T-cell (primary cell): ENCODE results near the gene FMNL3. TPM values are rescaled to one million over a fixed set of nuclear protein-coding genes. Genes with fewer than 3 reads are reported as not detected.
"Not testable (repeated sequence)": the region's sequence is repeated elsewhere in the genome, so short reads cannot be mapped to it uniquely, and the experiment has no call there.

Experiments used
- ATAC-seq, 4 experiments: fragments of 200-7000 bp in 3 of 4; fragments of 150-1000 bp in 1 of 4; cut with Tn5 transposase; replicated peaks in 1 of 4; 1 replicate in 3 of 4; 2 replicates in 1 of 4; pipeline ENCODE4 v1.10.0; 2021; ENCODE audit warnings: moderate library complexity in 3 of 4, mild to moderate bottlenecking in 2 of 4, moderate number of reproducible peaks in 1 of 4
- CTCF ChIA-PET, 2 donors: fragments of 300-600 bp; sonication (Branson Sonifier 250); formaldehyde crosslinking; loops; one replicate each; lab custom pipeline; 2022; ENCODE audit warnings: antibody characterized with exemption in 2 of 2; lab: Charles Lee
- POLR2A ChIA-PET, 2 donors: fragments of 300-600 bp; sonication (Branson Sonifier 250); formaldehyde crosslinking; loops; one replicate each; lab custom pipeline; 2022; ENCODE audit warnings: antibody characterized with exemption in 2 of 2; lab: Charles Lee
- DNase-seq, 35 experiments: peaks; one replicate each; pipeline versions ENCODE4 v3.0.0 to v3.0.0-alpha.2; 2013 to 2023
- H3K27ac ChIP-seq: one replicate; pipeline ENCODE4 v1.5.1; 2013; ENCODE audit warnings: low read length
- H3K27me3 ChIP-seq, 2 experiments: replicated peaks in 1 of 2; 1 replicate in 1 of 2; 2 replicates in 1 of 2; pipeline versions ENCODE4 v1.6.1 to v1.7.0; 2013; ENCODE audit warnings: low read length in 1 of 2, mixed read lengths in 1 of 2; ENCODE audit not compliant: control insufficient read depth in 2 of 2, insufficient read depth in 2 of 2; ENCODE audit errors: extremely low read depth in 1 of 2
- H3K36me3 ChIP-seq, 2 donors: 1 replicate in 1 of 2; 2 replicates in 1 of 2; pipeline versions ENCODE4 v1.6.1 to v1.7.0; 2013; ENCODE audit warnings: low read length in 1 of 2; ENCODE audit not compliant: control insufficient read depth in 2 of 2, insufficient read depth in 1 of 2; ENCODE audit errors: extremely low read depth in 1 of 2
- H3K4me1 ChIP-seq, 2 experiments: 1 replicate in 1 of 2; 2 replicates in 1 of 2; pipeline versions ENCODE4 v1.6.1 to v1.7.0; 2013; ENCODE audit warnings: low read length in 2 of 2, mixed read lengths in 1 of 2; ENCODE audit not compliant: insufficient read depth in 2 of 2, control insufficient read depth in 1 of 2; ENCODE audit errors: extremely low read depth in 1 of 2
- H3K4me3 ChIP-seq, 2 donors: 1 replicate in 1 of 2; 2 replicates in 1 of 2; pipeline versions ENCODE4 v1.5.1 to v1.7.0; 2013; ENCODE audit warnings: mild to moderate bottlenecking in 2 of 2, low read length in 1 of 2, moderate library complexity in 1 of 2; ENCODE audit not compliant: control insufficient read depth in 1 of 2; ENCODE audit errors: extremely low read depth in 1 of 2
- H3K9me3 ChIP-seq: 2 replicates; pipeline ENCODE4 v1.7.0; 2013
- H3K27ac Mint-ChIP-seq, 2 donors: one replicate each; pipeline ENCODE4 v1.8.0; 2020 to 2021; ENCODE audit warnings: mild to moderate bottlenecking in 2 of 2, mixed read lengths in 2 of 2
- H3K27me3 Mint-ChIP-seq, 2 donors: one replicate each; pipeline ENCODE4 v1.8.0; 2021 to 2022; ENCODE audit warnings: mixed read lengths in 2 of 2
- H3K36me3 Mint-ChIP-seq: one replicate; pipeline ENCODE4 v1.8.0; 2021; ENCODE audit warnings: mixed read lengths
- H3K4me1 Mint-ChIP-seq, 3 donors: one replicate each; pipeline ENCODE4 v1.8.0; 2020 to 2022; ENCODE audit warnings: mixed read lengths in 3 of 3, mild to moderate bottlenecking in 1 of 3
- H3K4me3 Mint-ChIP-seq, 3 donors: one replicate each; pipeline ENCODE4 v1.8.0; 2020 to 2022; ENCODE audit warnings: mild to moderate bottlenecking in 3 of 3, mixed read lengths in 3 of 3, moderate library complexity in 3 of 3
- H3K9me3 Mint-ChIP-seq, 3 donors: one replicate each; pipeline ENCODE4 v1.8.0; 2020 to 2022; ENCODE audit warnings: mixed read lengths in 3 of 3
- WGBS: methylation state at CpG from one replicate; pipeline ENCODE4 v1.1.5; 2013; ENCODE audit warnings: missing lambda C conversion rate; ENCODE audit not compliant: insufficient coverage; 5-methylcytosine and 5-hydroxymethylcytosine counted together
- total RNA-seq, 35 experiments: library from RNA in 6 of 35; stranded (reverse) in 6 of 35; fragments of 120-200 nt in 1 of 35; gene quantifications; one replicate each; pipeline versions ENCODE4 v1.2.1 to v1.2.4 and lab custom pipeline; 2013 to 2026

Gene FMNL3
- total RNA-seq, 5 donors from 2014 or later (not counting 1 experiment from before 2014, with no cell fraction given) = 34.2 to 45.5 (median 41.1) TPM

DNA sequence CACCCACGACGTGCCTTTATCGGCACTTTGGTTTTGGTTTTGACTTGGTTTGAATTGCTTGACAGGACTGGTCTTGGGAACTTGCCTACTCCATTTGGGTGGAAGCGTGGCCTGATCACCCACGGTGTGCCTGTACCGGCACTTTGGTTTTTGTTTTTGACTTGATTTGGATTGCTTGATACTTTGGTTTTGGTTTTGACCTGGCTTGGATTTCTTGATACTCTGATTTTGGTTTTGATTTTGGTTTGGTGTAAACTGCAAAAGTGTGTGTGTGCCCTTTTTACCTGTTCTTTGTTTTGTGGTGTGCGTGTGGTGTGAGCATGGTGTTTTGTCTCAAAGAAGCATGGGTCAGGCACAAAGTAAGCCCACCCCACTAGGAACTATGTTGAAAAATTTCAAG, 27.7 kb upstream of the FMNL3 start:
- peak overlapping the region in 1 of 3 donors; percentile 51 for H3K4me3 Mint-ChIP-seq
- H3K27ac ChIP-seq, H3K36me3 ChIP-seq, H3K4me1 ChIP-seq, H3K9me3 Mint-ChIP-seq, H3K27ac Mint-ChIP-seq, H3K4me3 ChIP-seq, H3K9me3 ChIP-seq, ATAC-seq, H3K27me3 Mint-ChIP-seq, H3K27me3 ChIP-seq, H3K4me1 Mint-ChIP-seq, H3K36me3 Mint-ChIP-seq, DNase-seq, POLR2A ChIA-PET: not testable (repeated sequence)
- CTCF ChIA-PET = interaction anchor here in 1 of 2 donors (0.6 kb wide), 1 partner anchor 647 kb away, joined by 4 read pairs; no protein-coding TSS in a partner anchor
- no CpG with 5 or more reads among the region's 7 CpGs for WGBS

DNA sequence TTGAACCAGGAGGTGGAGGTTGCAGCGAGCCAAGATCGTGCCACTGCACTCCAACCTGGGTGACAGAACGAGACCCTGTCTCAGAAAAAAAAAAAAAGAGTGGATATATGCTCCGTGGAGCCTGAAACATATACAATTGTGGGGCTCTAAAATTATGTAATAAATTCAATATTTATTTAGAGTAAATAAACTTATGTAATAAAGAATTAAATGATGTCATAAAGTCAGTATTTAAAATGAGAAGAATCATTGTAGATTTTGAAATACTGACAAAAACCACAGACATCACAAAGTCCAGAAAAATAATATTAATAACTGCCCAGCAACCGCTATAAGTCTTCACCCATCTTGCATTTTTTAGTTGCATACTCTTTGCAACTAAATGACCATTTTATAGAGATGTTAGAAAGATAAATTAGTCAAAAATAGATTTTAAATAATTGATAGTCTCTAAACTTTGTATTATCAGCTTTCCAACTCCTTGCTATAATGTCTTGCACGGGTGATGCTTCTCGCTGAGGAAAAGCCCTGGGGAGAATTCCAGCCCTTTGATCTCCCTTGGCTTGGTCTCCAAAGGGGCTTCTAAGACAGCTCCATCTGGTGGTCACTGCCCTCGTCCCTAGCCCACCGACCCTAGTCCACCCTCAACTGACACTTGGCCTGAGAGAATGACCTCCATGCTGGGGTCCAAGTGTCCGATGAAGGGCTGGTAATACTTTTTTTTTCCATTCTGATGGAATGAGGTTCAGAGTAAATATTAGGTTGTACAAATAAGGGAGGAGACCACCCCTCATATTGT, 26.2 kb upstream of the FMNL3 start:
- Mint-ChIP-seq H3K4me3 (no peak overlapping the region), H3K27ac (no peak overlapping the region), H3K27me3 (peaks cover 0 to 2% of the 10 kb centered on the region in 2 donors), H3K9me3 (peaks cover 0 to 3% (median 0%) of the 10 kb centered on the region in 3 donors), H3K36me3 (peaks cover 3% of the 10 kb centered on the region), H3K4me1 (peaks cover 0 to 2% (median 0%) of the 10 kb centered on the region in 3 donors)
- WGBS = 94% methylated on average over 2 of the region's 10 CpGs
- no peaks in the 10 kb centered on the region for H3K36me3 ChIP-seq
- H3K27me3 ChIP-seq = peaks cover 0 to 2% of the 10 kb centered on the region in 2 experiments
- ChIA-PET POLR2A (no interaction called here), CTCF (no interaction called here)
- no peak overlapping the region for H3K27ac ChIP-seq
- H3K9me3 ChIP-seq = no peaks in the 10 kb centered on the region
- no peaks in the 10 kb centered on the region for H3K4me1 ChIP-seq
- H3K4me3 ChIP-seq = no peak overlapping the region
- DNase-seq = no peak
- ATAC-seq = no peak

DNA sequence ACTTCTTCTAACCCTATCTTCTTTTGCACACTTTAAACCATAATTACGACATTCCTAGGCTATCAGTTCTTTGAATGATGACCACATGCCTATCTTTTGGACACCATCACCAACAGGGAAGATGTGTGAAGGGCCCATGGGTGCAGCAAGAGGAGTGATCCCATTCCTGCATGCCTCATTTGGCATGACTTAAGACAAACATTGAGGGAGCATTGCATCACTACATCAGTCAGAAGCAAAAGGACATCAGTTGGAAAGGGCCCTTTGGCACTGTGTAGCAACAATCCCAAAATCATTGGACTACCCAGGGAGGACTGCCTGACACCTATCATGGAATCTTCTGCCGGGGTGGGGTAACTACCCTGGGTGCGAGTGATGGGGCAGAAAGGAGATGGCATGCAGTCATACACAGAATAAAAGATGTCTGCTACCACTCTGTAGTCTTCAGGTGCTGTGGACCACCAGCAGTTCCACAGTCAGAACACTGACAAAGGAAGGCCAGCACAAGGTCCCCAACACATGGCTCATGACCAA, 23.4 kb upstream of the FMNL3 start:
- Histone ChIP-seq H3K36me3 (no peaks in the 10 kb centered on the region), H3K27ac (no peak overlapping the region), H3K9me3 (no peaks in the 10 kb centered on the region), H3K4me3 (no peak overlapping the region), H3K4me1 (no peaks in the 10 kb centered on the region), H3K27me3 (peaks cover 0 to 2% of the 10 kb centered on the region in 2 experiments)
- Mint-ChIP-seq H3K9me3 (peaks cover 0 to 3% (median 0%) of the 10 kb centered on the region in 3 donors), H3K27ac (no peak overlapping the region), H3K27me3 (peaks cover 2 to 4% of the 10 kb centered on the region in 2 donors), H3K36me3 (peaks cover 3% of the 10 kb centered on the region), H3K4me1 (peaks cover 0 to 2% (median 0%) of the 10 kb centered on the region in 3 donors), H3K4me3 (no peak overlapping the region)
- ATAC-seq = no peak
- DNase-seq = no peak
- CTCF ChIA-PET = no interaction called here
- WGBS = no CpG with 5 or more reads among the region's 3 CpGs
- POLR2A ChIA-PET = no interaction called here

DNA sequence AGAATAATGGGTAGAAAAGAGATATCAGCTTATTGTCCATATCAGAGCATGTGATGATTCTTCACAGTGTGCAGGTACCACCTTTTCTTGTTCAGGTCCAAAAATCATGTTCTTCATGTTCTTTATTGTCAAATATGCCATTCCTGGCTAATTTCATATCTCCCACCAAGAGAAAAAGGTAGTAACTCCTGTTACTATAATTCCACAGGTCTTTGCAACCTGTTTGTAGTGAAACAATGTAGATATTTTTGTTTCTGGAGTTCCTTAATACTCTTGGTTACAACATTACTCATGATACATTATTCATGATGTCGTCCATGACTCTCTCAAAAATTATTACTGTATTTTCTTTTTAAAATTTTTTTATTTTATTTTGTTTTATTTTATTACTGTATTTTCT, 22.8 kb upstream of the FMNL3 start:
- Histone ChIP-seq H3K27ac (no peak overlapping the region), H3K4me3 (no peak overlapping the region), H3K27me3 (peaks cover 0 to 2% of the 10 kb centered on the region in 2 experiments), H3K9me3 (no peaks in the 10 kb centered on the region), H3K36me3 (no peaks in the 10 kb centered on the region), H3K4me1 (no peaks in the 10 kb centered on the region)
- ATAC-seq (no peak), DNase-seq (no peak)
- Mint-ChIP-seq H3K4me3 (no peak overlapping the region), H3K27ac (no peak overlapping the region), H3K36me3 (peaks cover 3% of the 10 kb centered on the region), H3K27me3 (peaks cover 4 to 7% of the 10 kb centered on the region in 2 donors), H3K4me1 (peaks cover 0 to 2% (median 0%) of the 10 kb centered on the region in 3 donors), H3K9me3 (peaks cover 0 to 2% (median 0%) of the 10 kb centered on the region in 3 donors)
- no CpG with 5 or more reads among the region's 1 CpG for WGBS
- ChIA-PET POLR2A (no interaction called here), CTCF (interaction anchor here in 1 of 2 donors (0.5 kb wide), 1 partner anchor 43 kb away, joined by 4 read pairs; no protein-coding TSS in a partner anchor)

DNA sequence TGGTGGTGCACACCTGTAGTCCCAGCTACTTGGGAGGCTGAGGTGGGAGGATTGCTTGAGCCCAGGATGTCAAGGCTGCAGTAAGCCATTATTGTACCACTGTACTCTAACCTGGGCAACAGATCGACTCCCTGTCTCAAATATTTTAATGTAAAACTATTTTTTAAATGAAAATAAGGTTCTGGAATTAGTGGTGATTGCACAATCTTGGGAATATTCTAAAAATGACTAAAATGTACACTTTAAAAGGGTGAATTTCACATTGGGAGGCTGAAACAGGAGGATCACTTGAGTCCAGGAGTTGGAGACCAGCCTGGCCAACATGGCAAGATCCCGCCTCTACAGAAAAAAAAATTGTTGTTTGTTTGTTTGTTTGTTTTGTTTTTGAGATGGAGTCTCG, 21.2 kb upstream of the FMNL3 start:
- no peak overlapping the region for H3K4me3 Mint-ChIP-seq
- H3K27ac Mint-ChIP-seq = no peak overlapping the region
- H3K36me3 Mint-ChIP-seq = no peaks in the 10 kb centered on the region
- Histone ChIP-seq H3K27me3 (peaks cover 0 to 6% of the 10 kb centered on the region in 2 experiments), H3K4me3 (no peak overlapping the region), H3K27ac (no peak overlapping the region), H3K9me3 (no peaks in the 10 kb centered on the region), H3K36me3 (no peaks in the 10 kb centered on the region), H3K4me1 (no peaks in the 10 kb centered on the region)
- no peaks in the 10 kb centered on the region for H3K9me3 Mint-ChIP-seq
- H3K4me1 Mint-ChIP-seq = no peaks in the 10 kb centered on the region
- ATAC-seq (no peak), DNase-seq (no peak)
- ChIA-PET CTCF (no interaction called here), POLR2A (no interaction called here)
- 82% methylated on average over 2 of the region's 3 CpGs for WGBS
- peaks cover 12 to 14% of the 10 kb centered on the region in 2 donors for H3K27me3 Mint-ChIP-seq

DNA sequence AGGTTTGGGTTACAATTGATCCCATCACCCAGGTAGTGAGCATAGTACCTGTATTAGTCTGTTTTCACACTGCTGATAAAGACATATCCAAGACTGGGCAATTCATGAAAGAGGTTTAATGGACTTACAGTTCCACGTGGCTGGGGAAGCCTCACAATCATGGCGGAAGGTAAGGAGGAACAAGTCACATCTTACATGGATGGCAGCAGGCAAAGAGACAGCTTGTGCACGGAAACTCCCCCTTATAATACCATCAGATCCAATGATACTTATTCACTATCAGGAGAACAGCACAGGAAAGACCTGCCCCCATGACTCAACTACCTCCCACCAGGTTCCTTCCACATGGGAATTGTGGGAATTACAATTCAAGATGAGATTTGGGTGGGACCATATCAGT, 14.2 kb upstream of the FMNL3 start:
- H3K27me3 ChIP-seq = peaks cover 0 to 12% of the 10 kb centered on the region in 2 experiments
- ATAC-seq, H3K4me3 ChIP-seq, H3K9me3 Mint-ChIP-seq, H3K36me3 ChIP-seq, H3K4me1 Mint-ChIP-seq, H3K27ac Mint-ChIP-seq, H3K9me3 ChIP-seq, H3K4me1 ChIP-seq, H3K4me3 Mint-ChIP-seq, H3K36me3 Mint-ChIP-seq, H3K27ac ChIP-seq, DNase-seq: not testable (repeated sequence)
- H3K27me3 Mint-ChIP-seq = peaks cover 12 to 16% of the 10 kb centered on the region in 2 donors
- 83% methylated on average over 2 of the region's 3 CpGs for WGBS
- CTCF ChIA-PET = interaction anchor here in 1 of 2 donors (0.6 kb wide), 1 partner anchor 93 kb away, joined by 5 read pairs; no protein-coding TSS in a partner anchor
- POLR2A ChIA-PET = interaction anchor here in 1 of 2 donors (0.6 kb wide), 1 partner anchor 97 kb away, joined by 4 read pairs; no protein-coding TSS in a partner anchor
